HepG2 (cell line): ENCODE results near the gene SP3. TPM values are rescaled to one million over a fixed set of nuclear protein-coding genes. Genes with fewer than 3 reads are reported as not detected.

ENCODE experiments used
- CBX1 ChIP-seq: IDR thresholded peaks from one replicate; pipeline ENCODE4 v1.6.1; 2016; ENCODE audit warnings: antibody characterized with exemption, low read depth
- GATAD2A ChIP-seq: IDR thresholded peaks from 2 replicates; pipeline ENCODE4 v1.6.1; 2016
- MBD4 ChIP-seq: IDR thresholded peaks from 2 replicates; pipeline ENCODE4 v1.6.1; 2012; ENCODE audit warnings: low read length, inconsistent platforms, borderline replicate concordance
- NCOR1 ChIP-seq: fragments of 200-600 bp; sonication (generic); IDR thresholded peaks from 2 replicates; pipeline ENCODE4 v1.7.0; 2017; ENCODE audit warnings: antibody characterized with exemption, low read length, borderline replicate concordance
- NFYB ChIP-seq: sonication (generic); formaldehyde crosslinking; IDR thresholded peaks from 2 replicates; pipeline ENCODE4 v1.4.0; 2020; ENCODE audit warnings: missing genetic modification reagents
- NR2C2 ChIP-seq: sonication (generic); formaldehyde crosslinking; IDR thresholded peaks from 2 replicates; pipeline ENCODE4 v1.4.0; 2020; ENCODE audit warnings: missing genetic modification reagents, mild to moderate bottlenecking, moderate library complexity, borderline replicate concordance
- POLR2A ChIP-seq, 2 experiments: IDR thresholded peaks; 2 replicates each; pipeline ENCODE4 v1.6.1; 2011; ENCODE audit warnings: low read depth in 2 of 2, low read length in 2 of 2, mild to moderate bottlenecking in 1 of 2, moderate library complexity in 1 of 2; ENCODE audit not compliant: insufficient read depth in 1 of 2
- TBX3 ChIP-seq: fragments of 450-650 bp; IDR thresholded peaks from 2 replicates; pipeline ENCODE4 v1.6.1; 2017; ENCODE audit warnings: antibody characterized with exemption, mild to moderate bottlenecking, inconsistent platforms, borderline replicate concordance
- ZFY ChIP-seq: sonication (generic); formaldehyde crosslinking; IDR thresholded peaks from 2 replicates; pipeline ENCODE4 v1.4.0; 2020; ENCODE audit warnings: missing genetic modification reagents
- ZNF207 ChIP-seq: fragments of 450-650 bp; IDR thresholded peaks from 2 replicates; pipeline ENCODE4 v1.6.1; 2016; ENCODE audit warnings: antibody characterized with exemption, borderline replicate concordance
- ZNF460 ChIP-seq: sonication (generic); formaldehyde crosslinking; IDR thresholded peaks from 2 replicates; pipeline ENCODE4 v1.5.1; 2020; ENCODE audit warnings: missing genetic modification reagents, mild to moderate bottlenecking, borderline replicate concordance
- ZNF570 ChIP-seq: sonication (generic); formaldehyde crosslinking; IDR thresholded peaks from 2 replicates; pipeline ENCODE4 v1.4.0; 2020; ENCODE audit warnings: mild to moderate bottlenecking, missing genetic modification reagents, borderline replicate concordance
- ZNF619 ChIP-seq: sonication (generic); formaldehyde crosslinking; IDR thresholded peaks from 2 replicates; pipeline ENCODE4 v1.4.0; 2020; ENCODE audit warnings: mild to moderate bottlenecking, missing genetic modification reagents
- ZNF652 ChIP-seq: IDR thresholded peaks from 2 replicates; pipeline ENCODE4 v1.6.1; 2016; ENCODE audit warnings: low read depth, borderline replicate concordance
- ZSCAN31 ChIP-seq: sonication (generic); formaldehyde crosslinking; IDR thresholded peaks from 2 replicates; pipeline ENCODE4 v1.5.0; 2020; ENCODE audit warnings: low read depth, mild to moderate bottlenecking, missing genetic modification reagents
- polyA plus RNA-seq, 8 experiments: library from polyadenylated mRNA; depleted of rRNA in 3 of 8; stranded (reverse) in 7 of 8; unstranded in 1 of 8; fragments of >200 nt; fragmentation: Illumina TruSeq in 4 of 8; extraction: Trizol in 4 of 8; gene quantifications; 2 replicates each; pipeline versions ENCODE4 v1.2.1 to v1.2.3, GENCODE V29; 2011 to 2016; ENCODE audit warnings: low read depth in 4 of 8, missing spikeins in 1 of 8, mixed read lengths in 1 of 8; ENCODE audit not compliant: insufficient read depth in 1 of 8
- total RNA-seq, 5 experiments: library from RNA; depleted of rRNA; stranded (reverse); fragments of >200 nt; fragmentation: Illumina TruSeq; extraction: Trizol; gene quantifications; 2 replicates each; pipeline ENCODE4 v1.2.3, GENCODE V29; 2016; ENCODE audit warnings: low read depth in 1 of 5
- TF ChIP-seq, protein P1 (sequence below), 2 experiments: sonication (generic) in 1 of 2; formaldehyde crosslinking in 1 of 2; IDR thresholded peaks; 2 replicates each; pipeline versions ENCODE4 v1.6.1 to v1.9.0; 2014 to 2022; ENCODE audit warnings: antibody characterized with exemption in 1 of 2, borderline replicate concordance in 1 of 2, inconsistent platforms in 1 of 2, low read depth in 1 of 2, missing genetic modification reagents in 1 of 2
- TF ChIP-seq, protein P2 (sequence below): sonication (generic); formaldehyde crosslinking; IDR thresholded peaks from 2 replicates; pipeline ENCODE4 v1.5.1; 2020; ENCODE audit warnings: mild to moderate bottlenecking, moderate library complexity, missing genetic modification reagents
- TF ChIP-seq, protein P3 (sequence below): sonication (generic); formaldehyde crosslinking; IDR thresholded peaks from 2 replicates; pipeline ENCODE4 v1.8.1; 2023; ENCODE audit warnings: mild to moderate bottlenecking, missing genetic modification reagents
- TF ChIP-seq, protein P4 (sequence below): fragments of 450-650 bp; IDR thresholded peaks from 2 replicates; pipeline ENCODE4 v1.6.1; 2016

SP3 gene
- total and polyA plus RNA-seq, 2 of the 13 experiments (the other 11 are each of a cell fraction or from before 2014, with no cell fraction given): 57.3 to 132 TPM

DNA sequence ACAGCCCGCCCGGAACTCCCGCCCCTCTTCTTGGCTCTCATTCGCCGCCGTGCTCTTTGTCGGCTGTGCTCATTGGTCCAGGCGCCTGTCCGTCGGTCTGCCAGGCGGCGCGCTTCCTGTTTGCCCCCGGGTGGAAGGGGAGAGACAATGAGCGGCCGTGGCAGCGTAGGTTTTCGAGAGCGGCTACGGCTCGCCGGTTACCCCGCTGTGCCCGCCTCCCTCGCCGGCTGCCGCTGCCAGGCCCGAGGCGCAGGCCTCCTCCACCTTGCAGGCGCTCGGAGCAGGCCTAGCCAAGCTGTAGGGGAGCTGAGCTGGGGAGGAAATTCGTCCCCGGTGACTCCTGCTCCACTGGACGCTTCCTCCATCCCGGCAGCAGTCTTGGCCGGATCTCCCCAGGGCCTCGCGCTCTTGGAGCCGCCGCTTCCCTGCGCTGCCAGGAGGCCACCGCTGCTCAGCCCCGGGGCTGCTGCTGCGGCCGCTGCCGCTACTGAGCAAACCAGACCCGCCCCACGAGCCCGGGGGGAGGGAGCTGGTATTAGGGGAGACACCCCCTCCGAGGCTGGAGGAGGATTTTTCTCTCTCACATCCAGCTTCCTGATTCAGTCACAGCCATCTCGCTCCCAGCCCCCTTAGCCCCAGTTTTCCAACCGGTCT lies at the start of gene SP3 (continued):
- TF ChIP-seq, protein P1, sequence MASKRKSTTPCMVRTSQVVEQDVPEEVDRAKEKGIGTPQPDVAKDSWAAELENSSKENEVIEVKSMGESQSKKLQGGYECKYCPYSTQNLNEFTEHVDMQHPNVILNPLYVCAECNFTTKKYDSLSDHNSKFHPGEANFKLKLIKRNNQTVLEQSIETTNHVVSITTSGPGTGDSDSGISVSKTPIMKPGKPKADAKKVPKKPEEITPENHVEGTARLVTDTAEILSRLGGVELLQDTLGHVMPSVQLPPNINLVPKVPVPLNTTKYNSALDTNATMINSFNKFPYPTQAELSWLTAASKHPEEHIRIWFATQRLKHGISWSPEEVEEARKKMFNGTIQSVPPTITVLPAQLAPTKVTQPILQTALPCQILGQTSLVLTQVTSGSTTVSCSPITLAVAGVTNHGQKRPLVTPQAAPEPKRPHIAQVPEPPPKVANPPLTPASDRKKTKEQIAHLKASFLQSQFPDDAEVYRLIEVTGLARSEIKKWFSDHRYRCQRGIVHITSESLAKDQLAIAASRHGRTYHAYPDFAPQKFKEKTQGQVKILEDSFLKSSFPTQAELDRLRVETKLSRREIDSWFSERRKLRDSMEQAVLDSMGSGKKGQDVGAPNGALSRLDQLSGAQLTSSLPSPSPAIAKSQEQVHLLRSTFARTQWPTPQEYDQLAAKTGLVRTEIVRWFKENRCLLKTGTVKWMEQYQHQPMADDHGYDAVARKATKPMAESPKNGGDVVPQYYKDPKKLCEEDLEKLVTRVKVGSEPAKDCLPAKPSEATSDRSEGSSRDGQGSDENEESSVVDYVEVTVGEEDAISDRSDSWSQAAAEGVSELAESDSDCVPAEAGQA (IDR thresholded peaks at IDR 0.05; ENCODE audit: low read depth): peak; percentile 52; the same call in 1 of the 2 replicates
- TF ChIP-seq, protein P1 (CRISPR knock-in tag; IDR thresholded peaks at IDR 0.05; ENCODE audit: borderline replicate concordance): 0 out of 2 replicates have a peak, but pooled peaks have one; percentile 77
- peak; percentile 64 for TF ChIP-seq NR2C2 (CRISPR knock-in tag)
- peak; percentile 31; the same call in 1 of the 2 replicates for TF ChIP-seq NCOR1
- peak; percentile 94 for TF ChIP-seq NFYB (CRISPR knock-in tag)
- TF ChIP-seq POLR2A (IDR thresholded peaks at IDR 0.05; ENCODE audit: insufficient read depth in 1 of 2, low read depth in 2 of 2, low read length in 2 of 2): peak; percentile 69 to 74; a peak in 3 of 4 replicates
- TF ChIP-seq ZNF619 (CRISPR knock-in tag): peak; percentile 49; the same call in 1 of the 2 replicates
- TF ChIP-seq ZNF570 (CRISPR knock-in tag): no peak
- TF ChIP-seq ZNF460 (CRISPR knock-in tag): no peak; the same call in 1 of the 2 replicates
- TF ChIP-seq, protein P2, sequence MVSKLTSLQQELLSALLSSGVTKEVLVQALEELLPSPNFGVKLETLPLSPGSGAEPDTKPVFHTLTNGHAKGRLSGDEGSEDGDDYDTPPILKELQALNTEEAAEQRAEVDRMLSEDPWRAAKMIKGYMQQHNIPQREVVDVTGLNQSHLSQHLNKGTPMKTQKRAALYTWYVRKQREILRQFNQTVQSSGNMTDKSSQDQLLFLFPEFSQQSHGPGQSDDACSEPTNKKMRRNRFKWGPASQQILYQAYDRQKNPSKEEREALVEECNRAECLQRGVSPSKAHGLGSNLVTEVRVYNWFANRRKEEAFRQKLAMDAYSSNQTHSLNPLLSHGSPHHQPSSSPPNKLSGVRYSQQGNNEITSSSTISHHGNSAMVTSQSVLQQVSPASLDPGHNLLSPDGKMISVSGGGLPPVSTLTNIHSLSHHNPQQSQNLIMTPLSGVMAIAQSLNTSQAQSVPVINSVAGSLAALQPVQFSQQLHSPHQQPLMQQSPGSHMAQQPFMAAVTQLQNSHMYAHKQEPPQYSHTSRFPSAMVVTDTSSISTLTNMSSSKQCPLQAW: peak; percentile 96
- TF ChIP-seq, protein P3, sequence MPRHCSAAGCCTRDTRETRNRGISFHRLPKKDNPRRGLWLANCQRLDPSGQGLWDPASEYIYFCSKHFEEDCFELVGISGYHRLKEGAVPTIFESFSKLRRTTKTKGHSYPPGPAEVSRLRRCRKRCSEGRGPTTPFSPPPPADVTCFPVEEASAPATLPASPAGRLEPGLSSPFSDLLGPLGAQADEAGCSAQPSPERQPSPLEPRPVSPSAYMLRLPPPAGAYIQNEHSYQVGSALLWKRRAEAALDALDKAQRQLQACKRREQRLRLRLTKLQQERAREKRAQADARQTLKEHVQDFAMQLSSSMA (CRISPR knock-in tag): no peak
- 0 out of 2 replicates have a peak, but pooled peaks have one; percentile 25 for TF ChIP-seq ZNF652
- TF ChIP-seq ZFY (CRISPR knock-in tag): peak; percentile 90
- peak; percentile 98 for TF ChIP-seq ZSCAN31 (CRISPR knock-in tag)
- TF ChIP-seq, protein P4, sequence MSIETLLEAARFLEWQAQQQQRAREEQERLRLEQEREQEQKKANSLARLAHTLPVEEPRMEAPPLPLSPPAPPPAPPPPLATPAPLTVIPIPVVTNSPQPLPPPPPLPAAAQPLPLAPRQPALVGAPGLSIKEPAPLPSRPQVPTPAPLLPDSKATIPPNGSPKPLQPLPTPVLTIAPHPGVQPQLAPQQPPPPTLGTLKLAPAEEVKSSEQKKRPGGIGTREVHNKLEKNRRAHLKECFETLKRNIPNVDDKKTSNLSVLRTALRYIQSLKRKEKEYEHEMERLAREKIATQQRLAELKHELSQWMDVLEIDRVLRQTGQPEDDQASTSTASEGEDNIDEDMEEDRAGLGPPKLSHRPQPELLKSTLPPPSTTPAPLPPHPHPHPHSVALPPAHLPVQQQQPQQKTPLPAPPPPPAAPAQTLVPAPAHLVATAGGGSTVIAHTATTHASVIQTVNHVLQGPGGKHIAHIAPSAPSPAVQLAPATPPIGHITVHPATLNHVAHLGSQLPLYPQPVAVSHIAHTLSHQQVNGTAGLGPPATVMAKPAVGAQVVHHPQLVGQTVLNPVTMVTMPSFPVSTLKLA: no peak
- no peak for TF ChIP-seq MBD4
- TF ChIP-seq GATAD2A (CRISPR knock-in tag): no peak
- no peak for TF ChIP-seq ZNF207
- TF ChIP-seq CBX1: peak; percentile 47
- no peak for TF ChIP-seq TBX3
